ENCODE results near the gene MED12L. TPM values are rescaled to one million over a fixed set of nuclear protein-coding genes. Genes with fewer than 3 reads are reported as not detected.

The MED12L gene
- total RNA-seq, 1 experiment from 2014 or later, result 3.0 TPM

DNA sequence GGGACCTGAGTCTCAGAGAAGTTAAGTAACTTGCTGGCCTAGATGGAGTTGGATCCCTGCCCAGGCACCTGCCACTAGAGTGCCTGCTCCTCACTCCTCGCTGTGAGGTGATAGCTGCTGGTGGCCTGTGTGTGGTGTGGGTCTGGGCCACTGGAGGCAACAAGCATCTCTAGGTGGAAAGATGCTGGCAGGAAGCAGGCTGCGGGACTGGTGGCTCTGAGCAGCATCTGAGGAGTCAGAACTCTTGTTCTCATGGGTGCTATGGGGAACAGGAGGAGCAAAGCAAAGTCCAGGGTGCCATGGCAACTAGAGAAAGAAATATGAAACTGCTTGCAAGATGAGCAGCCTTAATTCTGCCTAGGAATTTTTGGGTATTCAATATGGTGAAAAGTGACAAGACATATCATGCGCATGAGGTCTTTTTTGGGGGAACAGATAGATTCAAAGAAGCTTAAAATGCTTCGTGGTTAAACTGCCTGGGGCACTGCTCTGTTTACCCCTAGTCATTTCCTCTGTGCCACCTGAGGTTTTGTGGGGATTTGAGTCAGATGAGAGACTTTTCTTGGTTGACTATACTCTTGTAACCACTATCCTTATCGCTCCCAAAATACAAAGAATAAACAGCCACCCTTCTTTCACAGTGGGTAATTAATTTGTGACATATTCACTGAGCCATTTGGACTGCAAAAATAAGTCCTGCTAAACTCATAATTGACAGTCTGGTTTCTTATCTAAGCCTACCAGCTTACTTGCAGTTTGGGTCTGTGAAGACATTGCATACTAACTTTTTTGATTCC lies 50.3 kb downstream of the MED12L start:
- Histone ChIP-seq H3K4me3 (no peak overlapping the region), H3K36me3 (ENCODE audit: low read depth) (no peaks in the 10 kb centered on the region), H4K20me1 (ENCODE audit: insufficient read depth) (no peaks in the 10 kb centered on the region), H2AFZ (no peak overlapping the region), H3K4me1 (replicated peaks; ENCODE audit: insufficient read depth) (peaks cover 15% of the 10 kb centered on the region), H3K27ac (no peak overlapping the region), H3K79me2 (ENCODE audit: low read depth) (no peaks in the 10 kb centered on the region), H3K9me3 (ENCODE audit: insufficient read depth, low read depth) (no peaks in the 10 kb centered on the region), H3K9me2 (ENCODE audit: insufficient read depth) (peaks cover 5% of the 10 kb centered on the region; the same call in 1 of the 2 replicates), H3K4me2 (peak overlapping the region; percentile 20; the same call in 1 of the 2 replicates), H3K27me3 (ENCODE audit: insufficient read depth, low read depth) (no peaks in the 10 kb centered on the region), H3F3A (ENCODE audit: insufficient read depth, low read depth) (peaks cover 11% of the 10 kb centered on the region; the same call in 1 of the 2 replicates)
- CTCF ChIA-PET, result interaction anchor here (0.5 to 0.6 kb wide), 2 partner anchors 36 to 50 kb away, joined by 5 to 15 read pairs; partner anchors contain the start of gene MED12L
- intact Hi-C loops (cut with micrococcal nuclease; ENCODE audit: unreplicated experiment), result no loop called here
- TF ChIP-seq, protein P1, sequence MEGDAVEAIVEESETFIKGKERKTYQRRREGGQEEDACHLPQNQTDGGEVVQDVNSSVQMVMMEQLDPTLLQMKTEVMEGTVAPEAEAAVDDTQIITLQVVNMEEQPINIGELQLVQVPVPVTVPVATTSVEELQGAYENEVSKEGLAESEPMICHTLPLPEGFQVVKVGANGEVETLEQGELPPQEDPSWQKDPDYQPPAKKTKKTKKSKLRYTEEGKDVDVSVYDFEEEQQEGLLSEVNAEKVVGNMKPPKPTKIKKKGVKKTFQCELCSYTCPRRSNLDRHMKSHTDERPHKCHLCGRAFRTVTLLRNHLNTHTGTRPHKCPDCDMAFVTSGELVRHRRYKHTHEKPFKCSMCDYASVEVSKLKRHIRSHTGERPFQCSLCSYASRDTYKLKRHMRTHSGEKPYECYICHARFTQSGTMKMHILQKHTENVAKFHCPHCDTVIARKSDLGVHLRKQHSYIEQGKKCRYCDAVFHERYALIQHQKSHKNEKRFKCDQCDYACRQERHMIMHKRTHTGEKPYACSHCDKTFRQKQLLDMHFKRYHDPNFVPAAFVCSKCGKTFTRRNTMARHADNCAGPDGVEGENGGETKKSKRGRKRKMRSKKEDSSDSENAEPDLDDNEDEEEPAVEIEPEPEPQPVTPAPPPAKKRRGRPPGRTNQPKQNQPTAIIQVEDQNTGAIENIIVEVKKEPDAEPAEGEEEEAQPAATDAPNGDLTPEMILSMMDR (conservative IDR thresholded peaks at IDR 0.05), result no peak
- TF ChIP-seq EZH2 (IDR thresholded peaks at IDR 0.05; ENCODE audit: low read depth), result no peak
- peak; percentile 30 to 40 for DNase-seq
- no TSS peak for BruUV-seq (replicated peaks)
- POLR2A ChIA-PET (ENCODE audit: unreplicated experiment), result no interaction called here

GRCh38 chr3:151142929-151143328 lies 57.5 kb downstream of the MED12L start:
- intact Hi-C loops (cut with micrococcal nuclease; ENCODE audit: unreplicated experiment), result loop anchor here (10.0 kb wide), 1 partner anchor 1208 kb away; no protein-coding TSS in a partner anchor
- Histone ChIP-seq H3K79me2 (ENCODE audit: low read depth) (no peaks in the 10 kb centered on the region), H3F3A (ENCODE audit: insufficient read depth, low read depth) (peaks cover 11% of the 10 kb centered on the region; the same call in 1 of the 2 replicates), H3K27ac (no peak overlapping the region), H3K36me3 (ENCODE audit: low read depth) (no peaks in the 10 kb centered on the region), H3K4me3 (no peak overlapping the region), H3K9me2 (ENCODE audit: insufficient read depth) (peaks cover 5% of the 10 kb centered on the region; the same call in 1 of the 2 replicates), H3K4me2 (no peak overlapping the region), H2AFZ (no peak overlapping the region), H3K4me1 (replicated peaks; ENCODE audit: insufficient read depth) (peaks cover 15% of the 10 kb centered on the region), H3K27me3 (ENCODE audit: insufficient read depth, low read depth) (no peaks in the 10 kb centered on the region), H3K9me3 (ENCODE audit: insufficient read depth, low read depth) (no peaks in the 10 kb centered on the region), H4K20me1 (ENCODE audit: insufficient read depth) (no peaks in the 10 kb centered on the region)
- TF ChIP-seq EZH2 (IDR thresholded peaks at IDR 0.05; ENCODE audit: low read depth), result no peak
- TF ChIP-seq, protein P1 (conservative IDR thresholded peaks at IDR 0.05), result no peak
- no TSS peak for BruUV-seq (replicated peaks)
- no peak for DNase-seq
- POLR2A ChIA-PET (ENCODE audit: unreplicated experiment), result no interaction called here
- CTCF ChIA-PET, result interaction anchor here (0.6 to 1.0 kb wide), 2 partner anchors 50 to 217 kb away, joined by 5 to 6 read pairs; no protein-coding TSS in a partner anchor

- Histone ChIP-seq H3F3A (ENCODE audit: insufficient read depth, low read depth) (peaks cover 11% of the 10 kb centered on the region; the same call in 1 of the 2 replicates), H3K27ac (no peak overlapping the region), H3K9me3 (ENCODE audit: insufficient read depth, low read depth) (no peaks in the 10 kb centered on the region), H3K9me2 (ENCODE audit: insufficient read depth) (peaks cover 2% of the 10 kb centered on the region; the same call in 1 of the 2 replicates), H3K79me2 (ENCODE audit: low read depth) (no peaks in the 10 kb centered on the region), H3K4me2 (no peak overlapping the region), H3K4me3 (no peak overlapping the region), H3K4me1 (replicated peaks; ENCODE audit: insufficient read depth) (peaks cover 15% of the 10 kb centered on the region), H4K20me1 (ENCODE audit: insufficient read depth) (no peaks in the 10 kb centered on the region), H2AFZ (no peak overlapping the region), H3K27me3 (ENCODE audit: insufficient read depth, low read depth) (no peaks in the 10 kb centered on the region), H3K36me3 (ENCODE audit: low read depth) (no peaks in the 10 kb centered on the region)
- intact Hi-C loops (cut with micrococcal nuclease; ENCODE audit: unreplicated experiment), result loop anchor here (10.0 kb wide), 1 partner anchor 1209 kb away; no protein-coding TSS in a partner anchor
- BruUV-seq (replicated peaks), result no TSS peak
- no peak for DNase-seq
- TF ChIP-seq, protein P1 (conservative IDR thresholded peaks at IDR 0.05), result no peak
- TF ChIP-seq EZH2 (IDR thresholded peaks at IDR 0.05; ENCODE audit: low read depth), result no peak
- POLR2A ChIA-PET (ENCODE audit: unreplicated experiment), result no interaction called here
- CTCF ChIA-PET, result interaction anchor here (0.6 kb wide), 1 partner anchor 1511 kb away, joined by 3 read pairs; no protein-coding TSS in a partner anchor
These were observed 58.6 kb downstream of the MED12L start for GRCh38 chr3:151144016-151144415.
